Keratinocyte (primary cell): ENCODE measurements around the gene SIRT7. TPM values are rescaled to one million over a fixed set of nuclear protein-coding genes. Genes with fewer than 3 reads are reported as not detected.
A peak's percentile ranks its signal among the peaks of the same experiment; 100 is the strongest.

ENCODE experiments used
- DNase-seq: peaks from one replicate; pipeline ENCODE4 v3.0.0-alpha.2; 2011; ENCODE audit warnings: low read depth, missing footprints, low spot score
- FAIRE-seq: peaks from 2 replicates; lab custom pipeline; 2011; peaks lifted over from hg19 to GRCh38; lab: Jason Lieb, UNC
- H2AFZ ChIP-seq: 2 replicates; pipeline ENCODE4 v1.6.0; 2012; ENCODE audit warnings: low read length, control low read depth, inconsistent platforms; ENCODE audit not compliant: control insufficient read depth
- H3K27ac ChIP-seq: 2 replicates; pipeline ENCODE4 v1.5.1; 2011; ENCODE audit warnings: low read length; ENCODE audit not compliant: control insufficient read depth, insufficient read depth
- H3K27me3 ChIP-seq: 3 replicates; pipeline ENCODE4 v1.6.0; 2011; ENCODE audit warnings: low read length; ENCODE audit not compliant: control insufficient read depth, insufficient read depth; ENCODE audit errors: extremely low read depth
- H3K36me3 ChIP-seq, 2 experiments: 2 replicates in 1 of 2; 3 replicates in 1 of 2; pipeline ENCODE4 v1.5.1; 2011; ENCODE audit warnings: low read length in 2 of 2, mild to moderate bottlenecking in 1 of 2; ENCODE audit not compliant: control insufficient read depth in 2 of 2, insufficient read depth in 2 of 2; ENCODE audit errors: extremely low read depth in 1 of 2
- H3K4me1 ChIP-seq: 3 replicates; pipeline ENCODE4 v1.5.1; 2011; ENCODE audit warnings: low read length; ENCODE audit not compliant: control insufficient read depth, insufficient read depth; ENCODE audit errors: extremely low read depth
- H3K4me2 ChIP-seq: 3 replicates; pipeline ENCODE4 v1.6.0; 2011; ENCODE audit warnings: low read depth, low read length; ENCODE audit not compliant: control insufficient read depth, insufficient read depth; ENCODE audit errors: extremely low read depth
- H3K4me3 ChIP-seq, 3 experiments: fragments of 200-600 bp in 1 of 3; sonication (generic) in 1 of 3; 2 replicates in 2 of 3; 3 replicates in 1 of 3; pipeline ENCODE4 v1.5.1; 2011 to 2016; ENCODE audit warnings: low read length in 3 of 3, mild to moderate bottlenecking in 3 of 3, control low read depth in 2 of 3, inconsistent platforms in 1 of 3, low read depth in 1 of 3, mixed read lengths in 1 of 3, mixed run types in 1 of 3, moderate library complexity in 1 of 3; ENCODE audit not compliant: control insufficient read depth in 2 of 3, insufficient read depth in 2 of 3; ENCODE audit errors: extremely low read depth in 1 of 3
- H3K79me2 ChIP-seq: 2 replicates; pipeline ENCODE4 v1.6.0; 2012; ENCODE audit warnings: low read length; ENCODE audit not compliant: control insufficient read depth, insufficient read depth
- H3K9ac ChIP-seq: 3 replicates; pipeline ENCODE4 v1.6.0; 2011; ENCODE audit warnings: low read length; ENCODE audit not compliant: control insufficient read depth, insufficient read depth; ENCODE audit errors: extremely low read depth
- H3K9me1 ChIP-seq: 3 replicates; pipeline ENCODE4 v1.6.0; 2011; ENCODE audit warnings: low read length; ENCODE audit not compliant: control insufficient read depth, insufficient read depth; ENCODE audit errors: extremely low read depth
- H3K9me3 ChIP-seq: 2 replicates; pipeline ENCODE4 v1.5.1; 2012; ENCODE audit warnings: low read depth, low read length; ENCODE audit not compliant: control insufficient read depth
- H4K20me1 ChIP-seq: 3 replicates; pipeline ENCODE4 v1.6.0; 2011; ENCODE audit warnings: low read length; ENCODE audit not compliant: control insufficient read depth, insufficient read depth; ENCODE audit errors: extremely low read depth
- EZH2 ChIP-seq: IDR thresholded peaks from one replicate; pipeline ENCODE4 v1.6.1; 2012; ENCODE audit warnings: inconsistent platforms, mild to moderate bottlenecking, low read length, moderate library complexity
- dilution Hi-C: fragments of 300-500 bp; cut with MboI; formaldehyde crosslinking; loops from one replicate; pipeline ENCODE4 v1.7.0; 2020; ENCODE audit warnings: low sequenced_read_pairs; ENCODE audit not compliant: extremely low pct_ligation_motif_present
- polyA plus RNA-seq, 5 experiments: library from polyadenylated mRNA; depleted of rRNA in 3 of 5; stranded (reverse) in 3 of 5; stranded (forward) in 1 of 5; unstranded in 1 of 5; fragments of >200 nt; gene quantifications; 1 replicate in 1 of 5; 2 replicates in 3 of 5; 3 replicates in 1 of 5; pipeline versions ENCODE4 v1.2.1 to v1.2.3, GENCODE V29; 2011 to 2012; ENCODE audit warnings: missing spikeins in 2 of 5, low read depth in 1 of 5, low replicate concordance in 1 of 5
- TF ChIP-seq, protein P1 (sequence below), 3 experiments: IDR thresholded peaks in 1 of 3; conservative IDR thresholded peaks in 1 of 3; optimal IDR thresholded peaks in 1 of 3; 2 replicates in 2 of 3; 3 replicates in 1 of 3; pipeline versions ENCODE3 to v1.5.1; 2011; ENCODE audit warnings: low read length in 3 of 3, mild to moderate bottlenecking in 3 of 3, moderate library complexity in 2 of 3, control low read depth in 1 of 3, inconsistent platforms in 1 of 3; ENCODE audit not compliant: insufficient read depth in 2 of 3; ENCODE audit errors: extremely low read depth in 1 of 3

SIRT7 gene
- polyA plus RNA-seq, 1 donor (not counting 4 experiments of a cell fraction or from before 2014, with no cell fraction given): 6.9 TPM

DNA sequence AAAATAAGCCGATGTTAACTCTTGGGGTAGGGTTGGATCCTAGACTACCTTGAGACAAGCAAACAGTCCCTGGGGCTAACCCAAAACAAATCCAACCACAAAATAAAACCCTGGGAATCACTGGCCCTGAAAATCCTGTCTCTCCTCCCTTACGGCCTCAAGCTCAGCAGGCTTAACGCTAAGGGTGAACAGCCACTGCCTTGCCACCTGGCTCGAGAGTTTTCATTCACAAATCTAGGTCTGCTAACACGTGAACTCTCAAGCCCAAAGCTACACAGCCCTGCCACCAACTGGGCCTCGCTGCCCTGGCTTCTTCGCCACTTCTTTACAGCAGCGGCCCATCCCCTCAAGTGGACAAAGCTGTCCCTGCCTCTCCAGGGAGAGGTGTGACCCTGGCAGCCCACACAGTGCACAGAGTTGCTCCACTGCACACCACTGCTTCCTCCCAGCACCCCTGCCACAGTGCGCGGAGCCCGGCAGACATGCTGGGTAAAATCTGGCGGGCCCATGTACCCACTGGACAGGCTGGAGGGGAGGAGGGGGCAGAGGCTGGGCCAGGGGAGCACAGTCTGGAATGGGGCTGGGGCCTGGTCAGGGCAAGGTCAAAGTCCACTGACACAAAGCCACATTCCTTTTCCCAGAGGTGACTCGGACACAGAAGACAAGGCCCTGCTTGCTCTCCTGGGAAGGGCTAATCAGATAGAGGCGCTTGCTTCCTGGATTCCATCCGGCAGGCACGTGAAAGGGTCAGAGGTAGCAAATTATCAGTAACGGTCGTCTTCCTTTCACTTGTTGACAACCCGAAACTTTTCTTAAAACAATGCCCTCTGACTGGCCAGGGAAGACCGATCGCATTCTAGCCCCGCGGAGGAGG is 7.8 kb downstream of the SIRT7 start:
- dilution Hi-C loops: no loop called here
- DNase-seq (no peak), FAIRE-seq (no peak)
- Histone ChIP-seq H3K9ac (peak overlapping the region; percentile 78), H3K79me2 (peaks cover 17% of the 10 kb centered on the region), H3K27me3 (no peaks in the 10 kb centered on the region), H3K4me1 (peaks cover 24% of the 10 kb centered on the region), H3K4me3 (peak overlapping the region; percentile 67 to 90 (median 83)), H3K9me1 (peaks cover 7% of the 10 kb centered on the region), H3K9me3 (no peaks in the 10 kb centered on the region), H4K20me1 (peaks cover 3% of the 10 kb centered on the region), H3K36me3 (peaks cover 34 to 40% of the 10 kb centered on the region in 2 experiments), H2AFZ (no peak overlapping the region), H3K4me2 (peak overlapping the region; percentile 59), H3K27ac (peak overlapping the region; percentile 58)
- TF ChIP-seq, protein P1, sequence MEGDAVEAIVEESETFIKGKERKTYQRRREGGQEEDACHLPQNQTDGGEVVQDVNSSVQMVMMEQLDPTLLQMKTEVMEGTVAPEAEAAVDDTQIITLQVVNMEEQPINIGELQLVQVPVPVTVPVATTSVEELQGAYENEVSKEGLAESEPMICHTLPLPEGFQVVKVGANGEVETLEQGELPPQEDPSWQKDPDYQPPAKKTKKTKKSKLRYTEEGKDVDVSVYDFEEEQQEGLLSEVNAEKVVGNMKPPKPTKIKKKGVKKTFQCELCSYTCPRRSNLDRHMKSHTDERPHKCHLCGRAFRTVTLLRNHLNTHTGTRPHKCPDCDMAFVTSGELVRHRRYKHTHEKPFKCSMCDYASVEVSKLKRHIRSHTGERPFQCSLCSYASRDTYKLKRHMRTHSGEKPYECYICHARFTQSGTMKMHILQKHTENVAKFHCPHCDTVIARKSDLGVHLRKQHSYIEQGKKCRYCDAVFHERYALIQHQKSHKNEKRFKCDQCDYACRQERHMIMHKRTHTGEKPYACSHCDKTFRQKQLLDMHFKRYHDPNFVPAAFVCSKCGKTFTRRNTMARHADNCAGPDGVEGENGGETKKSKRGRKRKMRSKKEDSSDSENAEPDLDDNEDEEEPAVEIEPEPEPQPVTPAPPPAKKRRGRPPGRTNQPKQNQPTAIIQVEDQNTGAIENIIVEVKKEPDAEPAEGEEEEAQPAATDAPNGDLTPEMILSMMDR (optimal IDR thresholded peaks at IDR 0.05 in 1 of 3, IDR thresholded peaks at IDR 0.05 in 1 of 3, conservative IDR thresholded peaks at IDR 0.05 in 1 of 3; ENCODE audit: extremely low read depth in 1 of 3, insufficient read depth in 2 of 3, low read length in 3 of 3): no peak
- TF ChIP-seq EZH2: no peak

- peaks cover 7% of the 10 kb centered on the region for H3K9me1 ChIP-seq
- peaks cover 17% of the 10 kb centered on the region for H3K79me2 ChIP-seq
- peaks cover 28 to 33% of the 10 kb centered on the region in 2 experiments for H3K36me3 ChIP-seq
- DNase-seq (no peak), FAIRE-seq (no peak)
- no peak for TF ChIP-seq EZH2
- TF ChIP-seq, protein P1 (optimal IDR thresholded peaks at IDR 0.05 in 1 of 3, IDR thresholded peaks at IDR 0.05 in 1 of 3, conservative IDR thresholded peaks at IDR 0.05 in 1 of 3; ENCODE audit: extremely low read depth in 1 of 3, insufficient read depth in 2 of 3, low read length in 3 of 3): no peak
- dilution Hi-C loops: no loop called here
- no peaks in the 10 kb centered on the region for H3K27me3 ChIP-seq
- H3K9ac ChIP-seq: no peak overlapping the region
- no peak overlapping the region for H2AFZ ChIP-seq
- no peak overlapping the region for H3K4me3 ChIP-seq
- H3K4me2 ChIP-seq: no peak overlapping the region
- H3K4me1 ChIP-seq: peaks cover 24% of the 10 kb centered on the region
- no peak overlapping the region for H3K27ac ChIP-seq
- H3K9me3 ChIP-seq: no peaks in the 10 kb centered on the region
- H4K20me1 ChIP-seq: peaks cover 3% of the 10 kb centered on the region
Measured at GRCh38 chr17:81909231-81909630, 8.7 kb downstream of the SIRT7 start.
